Liver (tissue), 3 donors: ENCODE data around the gene CPS1.

Experiments
- ATF3 ChIP-seq: IDR thresholded peaks from 2 replicates; pipeline ENCODE4 v1.6.1; 2016; ENCODE audit warnings: antibody characterized with exemption
- CTCF ChIP-seq: fragments of 150-350 bp; IDR thresholded peaks from 2 replicates; pipeline ENCODE4 v1.5.1; 2017; ENCODE audit warnings: improper control_type of control experiment, low read depth, low read length; ENCODE audit not compliant: missing input control
- EGR1 ChIP-seq, 2 donors: IDR thresholded peaks; 2 replicates each; pipeline ENCODE4 v1.6.1; 2016 to 2018; ENCODE audit warnings: antibody characterized with exemption in 2 of 2, low read depth in 2 of 2
- FOXA1 ChIP-seq: IDR thresholded peaks from 2 replicates; pipeline ENCODE4 v1.6.1; 2016; ENCODE audit warnings: antibody characterized with exemption
- FOXA2 ChIP-seq: IDR thresholded peaks from 2 replicates; pipeline ENCODE4 v1.6.1; 2016; ENCODE audit warnings: antibody characterized with exemption
- GABPA ChIP-seq, 2 donors: IDR thresholded peaks in 1 of 2; conservative IDR thresholded peaks in 1 of 2; 2 replicates each; pipeline ENCODE4 v1.6.1; 2016; ENCODE audit warnings: antibody characterized with exemption in 2 of 2, mild to moderate bottlenecking in 1 of 2, moderate library complexity in 1 of 2
- MAX ChIP-seq: IDR thresholded peaks from 2 replicates; pipeline ENCODE4 v1.6.1; 2016; ENCODE audit warnings: antibody characterized with exemption
- REST ChIP-seq: IDR thresholded peaks from 2 replicates; pipeline ENCODE4 v1.6.1; 2016; ENCODE audit warnings: antibody characterized with exemption, mild to moderate bottlenecking
- SP1 ChIP-seq: IDR thresholded peaks from 2 replicates; pipeline ENCODE4 v1.6.1; 2018; ENCODE audit warnings: antibody characterized with exemption, mild to moderate bottlenecking
- TAF1 ChIP-seq: conservative IDR thresholded peaks from 2 replicates; pipeline ENCODE4 v1.6.1; 2016; ENCODE audit warnings: antibody characterized with exemption, mild to moderate bottlenecking
- donor health status: healthy.
- donor health status: healthy.

GRCh38 chr2:210662560-210662959 lies 106.2 kb downstream of the CPS1 start:
- TF ChIP-seq CTCF (no peak), ATF3 (no peak), GABPA (IDR thresholded peaks at IDR 0.05 in 1 of 2, conservative IDR thresholded peaks at IDR 0.05 in 1 of 2) (no peak), FOXA2 (no peak), REST (no peak), EGR1 (IDR thresholded peaks at IDR 0.05; ENCODE audit: low read depth in 2 of 2) (peak in 1 of 2 donors; percentile 40), MAX (peak; percentile 15), TAF1 (no peak), SP1 (peak; percentile 65), FOXA1 (no peak)
